Stimulated activated naive CD8-positive, alpha-beta T cell treated with anti-CD3 and anti-CD28 coated beads, Interleukin-15, Interleukin-2, amounts not matched to agents 100 ng/mL and 50 ng/mL, for 24 hours (primary cell): ENCODE measurements around the gene ATP7B.
"Not testable (repeated sequence)": the region's sequence is repeated elsewhere in the genome, so short reads cannot be mapped to it uniquely, and the experiment has no call there.

Experiments
- H3K27ac Mint-ChIP-seq: one replicate; pipeline ENCODE4 v1.8.0; 2021; ENCODE audit warnings: mild to moderate bottlenecking, mixed read lengths
- H3K27me3 Mint-ChIP-seq: one replicate; pipeline ENCODE4 v1.8.0; 2021; ENCODE audit warnings: mixed read lengths
- H3K36me3 Mint-ChIP-seq: one replicate; pipeline ENCODE4 v1.8.0; 2021; ENCODE audit warnings: low read depth, mixed read lengths
- H3K4me1 Mint-ChIP-seq: one replicate; pipeline ENCODE4 v1.8.0; 2021; ENCODE audit warnings: low read depth, mixed read lengths
- H3K4me3 Mint-ChIP-seq: one replicate; pipeline ENCODE4 v1.8.0; 2021; ENCODE audit warnings: mild to moderate bottlenecking, mixed read lengths
- H3K9me3 Mint-ChIP-seq: one replicate; pipeline ENCODE4 v1.8.0; 2021; ENCODE audit warnings: mixed read lengths

ATP7B gene

GRCh38 chr13:52010890-52011631, at the start of gene ATP7B:
Gene ATP7B, minus strand, starts transcription at chr13:52011450. Its CDS starts 113 bp downstream, at chr13:52011337.
- H3K4me3 Mint-ChIP-seq = peak within 1 kb of the TSS; percentile 100
- H3K27me3 Mint-ChIP-seq = peaks cover 32% of the 10 kb centered on the region
- peaks cover 6% of the 10 kb centered on the region for H3K36me3 Mint-ChIP-seq
- H3K27ac Mint-ChIP-seq = peak within 1 kb of the TSS; percentile 95
- H3K4me1 Mint-ChIP-seq = peaks cover 19% of the 10 kb centered on the region
- H3K9me3 Mint-ChIP-seq = no peaks in the 10 kb centered on the region

- peaks cover 9% of the 10 kb centered on the region for H3K9me3 Mint-ChIP-seq
- H3K4me3 Mint-ChIP-seq = no peak overlapping the region
- no peaks in the 10 kb centered on the region for H3K36me3 Mint-ChIP-seq
Measured at GRCh38 chr13:52053460-52053859, 42.2 kb upstream of the ATP7B start.

DNA sequence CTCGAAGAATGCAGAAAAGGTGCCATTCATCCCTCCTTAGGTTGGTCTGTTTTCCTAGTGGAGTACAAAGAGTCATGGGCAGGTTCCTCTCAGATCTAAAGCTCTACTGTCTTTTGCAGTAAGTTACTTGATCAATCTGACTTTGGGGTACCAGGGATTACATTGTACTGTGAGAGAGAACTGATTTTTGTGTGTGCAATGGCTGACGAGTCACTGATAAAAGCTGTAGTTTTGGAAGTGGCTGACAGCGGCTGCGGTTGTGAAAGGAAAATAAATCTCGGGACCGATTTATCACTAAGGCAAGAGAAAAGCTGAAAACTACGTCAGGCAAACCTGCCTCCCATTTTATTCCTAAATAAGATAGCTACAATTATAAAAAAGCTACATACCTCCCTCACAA, 40.1 kb upstream of the ATP7B start:
- Mint-ChIP-seq H3K9me3 (peaks cover 9% of the 10 kb centered on the region), H3K36me3 (no peaks in the 10 kb centered on the region), H3K4me1 (no peaks in the 10 kb centered on the region), H3K4me3 (no peak overlapping the region), H3K27me3 (peaks cover 11% of the 10 kb centered on the region), H3K27ac (no peak overlapping the region)

More at GRCh38 chr13:52053460-52053859, 42.2 kb upstream of the ATP7B start:
- H3K27ac Mint-ChIP-seq = no peak overlapping the region
- H3K4me1 Mint-ChIP-seq = no peaks in the 10 kb centered on the region
- peaks cover 11% of the 10 kb centered on the region for H3K27me3 Mint-ChIP-seq

- Mint-ChIP-seq H3K4me1 (no peaks in the 10 kb centered on the region), H3K27me3 (peaks cover 11% of the 10 kb centered on the region), H3K4me3 (no peak overlapping the region), H3K36me3 (no peaks in the 10 kb centered on the region), H3K9me3 (peaks cover 9% of the 10 kb centered on the region), H3K27ac (no peak overlapping the region)
Measured at GRCh38 chr13:52048516-52048915, 37.3 kb upstream of the ATP7B start.

- no peaks in the 10 kb centered on the region for H3K36me3 Mint-ChIP-seq
- no peak overlapping the region for H3K27ac Mint-ChIP-seq
- no peak overlapping the region for H3K4me3 Mint-ChIP-seq
- no peaks in the 10 kb centered on the region for H3K4me1 Mint-ChIP-seq
- H3K9me3 Mint-ChIP-seq = peaks cover 9% of the 10 kb centered on the region
- peaks cover 11% of the 10 kb centered on the region for H3K27me3 Mint-ChIP-seq
Measured at GRCh38 chr13:52047463-52047862, 36.2 kb upstream of the ATP7B start.

DNA sequence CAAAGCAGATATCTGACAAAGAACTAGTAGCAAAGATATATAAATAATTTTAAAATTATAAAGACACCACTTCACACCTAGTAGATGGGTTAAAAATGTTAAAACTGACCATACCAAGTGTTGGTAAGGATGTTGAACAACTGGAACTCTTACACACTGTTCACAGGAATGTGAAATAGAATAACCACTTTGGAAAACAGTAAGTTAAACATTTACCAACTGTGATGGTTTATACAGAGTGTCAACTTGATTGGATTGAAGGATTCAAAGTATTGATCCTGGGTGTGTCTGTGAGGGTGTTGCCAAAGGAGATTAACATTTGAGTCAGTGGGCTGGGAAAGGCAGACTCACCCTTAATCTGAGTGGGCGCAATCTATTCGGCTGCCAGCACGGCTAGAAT, 32.4 kb upstream of the ATP7B start:
- Mint-ChIP-seq H3K27ac (no peak overlapping the region), H3K27me3 (no peaks in the 10 kb centered on the region), H3K36me3 (peaks cover 5% of the 10 kb centered on the region), H3K9me3 (peaks cover 4% of the 10 kb centered on the region), H3K4me3 (no peak overlapping the region), H3K4me1 (no peaks in the 10 kb centered on the region)

GRCh38 chr13:52036037-52036436, 24.8 kb upstream of the ATP7B start:
- Mint-ChIP-seq H3K4me1 (no peaks in the 10 kb centered on the region), H3K4me3 (no peak overlapping the region), H3K36me3 (peaks cover 17% of the 10 kb centered on the region), H3K27ac (no peak overlapping the region), H3K9me3 (peaks cover 4% of the 10 kb centered on the region), H3K27me3 (no peaks in the 10 kb centered on the region)

GRCh38 chr13:52034616-52035226, 23.5 kb upstream of the ATP7B start:
- H3K36me3 Mint-ChIP-seq = peaks cover 19% of the 10 kb centered on the region
- H3K4me3 Mint-ChIP-seq = no peak overlapping the region
- no peaks in the 10 kb centered on the region for H3K27me3 Mint-ChIP-seq
- H3K27ac Mint-ChIP-seq = no peak overlapping the region
- H3K9me3 Mint-ChIP-seq = no peaks in the 10 kb centered on the region
- H3K4me1 Mint-ChIP-seq = no peaks in the 10 kb centered on the region

DNA sequence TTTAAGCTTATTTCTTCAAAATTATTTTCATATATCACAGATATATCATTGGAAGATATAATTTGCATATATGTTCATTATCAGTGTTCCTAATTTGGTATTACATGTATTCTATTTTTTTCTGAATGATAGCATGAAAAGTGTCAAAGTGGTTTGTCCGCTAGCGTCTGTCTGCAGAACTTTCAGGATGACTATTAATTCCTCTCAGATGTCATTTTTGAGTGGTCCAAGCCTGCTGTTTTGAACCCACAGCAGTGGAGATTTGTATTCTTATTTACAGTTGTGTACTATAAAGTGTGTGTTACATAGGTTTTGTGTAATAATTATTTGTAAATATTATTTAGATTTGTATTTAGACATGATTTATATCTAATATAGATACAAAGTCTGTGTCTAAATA, 21.8 kb upstream of the ATP7B start:
- H3K27me3 Mint-ChIP-seq = no peaks in the 10 kb centered on the region
- no peak overlapping the region for H3K27ac Mint-ChIP-seq
- H3K36me3 Mint-ChIP-seq = peaks cover 33% of the 10 kb centered on the region
- no peak overlapping the region for H3K4me3 Mint-ChIP-seq
- peaks cover 4% of the 10 kb centered on the region for H3K9me3 Mint-ChIP-seq
- H3K4me1 Mint-ChIP-seq = no peaks in the 10 kb centered on the region

DNA sequence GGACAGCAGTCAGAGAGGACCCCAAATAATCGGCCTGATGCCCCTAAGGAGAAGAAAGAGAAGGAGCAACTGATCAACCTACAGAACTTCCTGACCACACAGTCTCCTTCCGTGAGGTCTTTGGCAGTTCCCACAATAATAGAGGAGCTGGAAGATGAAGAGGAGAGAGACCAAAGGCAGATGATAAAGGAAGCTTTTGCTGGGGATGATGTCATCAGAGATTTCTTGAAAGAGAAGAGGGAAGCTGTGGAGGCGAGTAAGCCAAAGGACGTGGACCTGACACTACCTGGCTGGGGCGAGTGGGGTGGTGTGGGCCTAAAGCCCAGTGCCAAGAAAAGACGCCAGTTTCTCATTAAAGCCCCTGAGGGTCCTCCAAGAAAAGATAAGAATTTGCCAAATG, 19.2 kb upstream of the ATP7B start:
- not testable (repeated sequence) for H3K4me1 Mint-ChIP-seq, H3K27me3 Mint-ChIP-seq, H3K4me3 Mint-ChIP-seq, H3K27ac Mint-ChIP-seq
- Mint-ChIP-seq H3K36me3 (peaks cover 55% of the 10 kb centered on the region), H3K9me3 (peaks cover 15% of the 10 kb centered on the region)

DNA sequence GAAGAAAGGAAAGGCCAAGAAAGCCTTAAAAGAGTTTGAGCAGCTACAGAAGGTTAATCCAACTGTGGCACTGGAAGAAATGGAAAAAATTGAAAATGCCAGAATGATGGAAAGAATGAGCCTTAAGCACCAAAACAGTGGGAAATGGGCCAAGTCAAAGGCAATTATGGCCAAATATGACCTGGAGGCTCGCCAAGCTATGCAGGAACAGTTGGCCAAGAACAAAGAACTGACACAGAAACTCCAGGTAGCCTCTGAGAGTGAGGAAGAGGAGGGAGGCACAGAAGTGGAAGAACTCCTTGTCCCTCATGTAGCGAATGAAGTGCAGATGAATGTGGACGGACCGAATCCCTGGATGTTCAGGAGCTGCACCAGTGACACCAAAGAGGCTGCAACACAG, 18.3 kb upstream of the ATP7B start:
- Mint-ChIP-seq H3K27ac (no peak overlapping the region), H3K27me3 (no peaks in the 10 kb centered on the region), H3K36me3 (peaks cover 64% of the 10 kb centered on the region), H3K9me3 (peaks cover 15% of the 10 kb centered on the region), H3K4me3 (no peak overlapping the region), H3K4me1 (peaks cover 5% of the 10 kb centered on the region)

- Mint-ChIP-seq H3K4me3 (no peak overlapping the region), H3K36me3 (peaks cover 78% of the 10 kb centered on the region), H3K4me1 (peaks cover 5% of the 10 kb centered on the region), H3K9me3 (peaks cover 15% of the 10 kb centered on the region), H3K27ac (no peak overlapping the region), H3K27me3 (no peaks in the 10 kb centered on the region)
Measured at GRCh38 chr13:52027832-52028231, 16.6 kb upstream of the ATP7B start.

- H3K4me1 Mint-ChIP-seq = peaks cover 5% of the 10 kb centered on the region
- H3K27me3 Mint-ChIP-seq = no peaks in the 10 kb centered on the region
- H3K4me3 Mint-ChIP-seq = no peak overlapping the region
- no peak overlapping the region for H3K27ac Mint-ChIP-seq
- H3K9me3 Mint-ChIP-seq = peaks cover 15% of the 10 kb centered on the region
- H3K36me3 Mint-ChIP-seq = peaks cover 87% of the 10 kb centered on the region
Measured at GRCh38 chr13:52026246-52026626, 15.0 kb upstream of the ATP7B start.

DNA sequence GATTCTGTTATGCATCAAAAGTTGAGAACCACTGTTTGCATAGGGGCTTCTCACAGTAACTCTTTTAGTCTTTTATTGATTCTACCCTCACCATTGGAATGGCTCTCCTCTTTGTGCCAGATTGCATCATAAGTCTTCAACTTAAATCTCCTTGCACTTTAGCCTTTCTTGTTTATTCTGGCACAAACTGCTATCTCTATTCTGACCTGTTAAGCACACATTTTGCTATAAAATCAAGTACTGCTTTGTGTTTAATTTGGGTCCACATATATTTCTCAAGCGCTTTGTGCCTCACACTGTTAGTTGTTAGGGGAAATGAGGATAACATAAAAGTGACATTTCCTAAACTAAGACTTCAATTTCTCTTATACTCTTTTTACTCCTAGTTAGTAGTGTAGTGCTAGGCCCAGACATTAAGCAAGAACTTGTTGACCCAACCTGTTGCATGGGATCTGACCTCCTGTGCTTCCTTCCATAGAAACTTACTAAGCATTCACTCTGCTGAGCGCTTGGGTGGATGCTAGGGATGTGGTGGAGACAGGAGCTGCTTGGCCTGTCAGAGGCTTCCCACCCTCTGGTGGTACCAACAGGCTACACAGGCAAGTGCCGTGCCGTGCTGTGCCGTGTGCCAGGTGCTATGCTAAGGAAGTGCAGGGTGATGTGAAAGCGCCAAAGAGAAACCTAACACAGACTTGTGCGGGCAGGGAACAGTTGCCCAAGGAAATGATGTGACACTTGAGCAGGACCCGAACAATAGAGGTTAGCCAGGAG, 14.4 kb upstream of the ATP7B start:
- H3K27ac Mint-ChIP-seq = no peak overlapping the region

DNA sequence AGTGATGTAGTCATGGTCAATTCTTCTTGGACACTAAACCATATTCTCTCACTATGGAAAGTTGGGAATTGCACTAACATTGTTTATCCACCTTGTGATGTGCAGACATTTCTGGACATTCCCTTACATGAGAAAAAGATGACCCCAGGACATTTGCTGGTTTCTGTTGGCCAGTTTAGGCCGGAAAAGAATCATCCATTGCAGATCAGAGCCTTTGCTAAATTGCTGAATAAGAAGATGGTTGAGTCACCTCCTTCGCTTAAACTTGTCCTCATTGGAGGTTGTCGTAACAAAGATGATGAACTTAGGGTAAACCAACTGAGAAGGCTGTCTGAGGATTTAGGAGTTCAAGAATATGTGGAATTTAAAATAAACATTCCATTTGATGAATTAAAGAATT, 13.2 kb upstream of the ATP7B start, which contains the start of gene UTP14C:
Gene UTP14C (plus strand): TSS at position 211 of the 400 bp plus-strand sequence. CDS start 4,114 bp downstream, outside the sequence.
- no peak within 1 kb of the TSS for H3K27ac Mint-ChIP-seq
- no peak within 1 kb of the TSS for H3K4me3 Mint-ChIP-seq
- H3K9me3 Mint-ChIP-seq = peaks cover 15% of the 10 kb centered on the region
- no peaks in the 10 kb centered on the region for H3K27me3 Mint-ChIP-seq
- peaks cover 5% of the 10 kb centered on the region for H3K4me1 Mint-ChIP-seq
- peaks cover 95% of the 10 kb centered on the region for H3K36me3 Mint-ChIP-seq

More for the DNA sequence above, 14.4 kb upstream of the ATP7B start:
- no peaks in the 10 kb centered on the region for H3K27me3 Mint-ChIP-seq
- H3K9me3 Mint-ChIP-seq = peaks cover 15% of the 10 kb centered on the region
- no peak overlapping the region for H3K4me3 Mint-ChIP-seq
- H3K4me1 Mint-ChIP-seq = peaks cover 5% of the 10 kb centered on the region
- peaks cover 93% of the 10 kb centered on the region for H3K36me3 Mint-ChIP-seq
